ENCODE results near the gene MCF2L2.

- TF ChIP-seq CTCF (IDR thresholded peaks at IDR 0.05) (no peak), POLR2A (IDR thresholded peaks at IDR 0.05) (no peak)
Observed at GRCh38 chr3:183388213-183388895, 40.1 kb downstream of the MCF2L2 start.
